Stimulated activated CD8-positive, alpha-beta memory T cell treated with anti-CD3 and anti-CD28 coated beads, Interleukin-7, amount 100 ng/mL, for 48 hours (primary cell): Measurements from ENCODE around the gene GINS1.

Source experiments
- DNase-seq, 2 donors: peaks; one replicate each; pipeline ENCODE4 v3.0.0-alpha.2; 2020; ENCODE audit warnings: low read depth in 1 of 2; ENCODE audit errors: extremely low read depth in 1 of 2

The GINS1 gene

DNA sequence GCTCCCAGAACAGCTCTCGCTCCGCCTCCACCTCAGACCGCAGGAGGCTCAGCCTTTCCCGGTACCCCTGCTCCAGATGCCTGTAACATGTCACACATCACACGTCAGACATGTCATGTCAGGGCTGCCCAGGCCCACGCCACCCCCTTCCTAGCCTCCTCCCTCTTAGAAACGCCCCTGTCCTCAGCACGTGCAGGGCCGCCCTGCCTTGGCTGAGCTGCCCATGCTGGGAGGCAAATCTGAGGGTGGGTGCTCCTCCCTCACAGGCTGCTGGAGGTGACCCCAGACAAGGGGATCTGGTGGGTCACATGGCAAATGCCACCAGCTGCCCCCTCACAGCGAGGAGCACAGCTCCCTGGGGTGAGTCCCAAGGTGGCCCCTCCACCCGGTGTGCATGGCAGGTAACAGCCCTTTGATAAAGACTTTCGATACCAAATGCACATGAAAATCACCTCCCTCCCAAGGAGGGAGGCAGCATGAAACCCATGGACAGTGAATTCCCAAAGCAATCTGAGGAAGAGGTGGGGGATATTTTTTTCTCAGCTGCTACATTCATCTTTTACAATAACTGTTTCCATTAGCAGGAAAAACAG lies 84.1 kb downstream of the GINS1 start:
- DNase-seq = no peak

DNA sequence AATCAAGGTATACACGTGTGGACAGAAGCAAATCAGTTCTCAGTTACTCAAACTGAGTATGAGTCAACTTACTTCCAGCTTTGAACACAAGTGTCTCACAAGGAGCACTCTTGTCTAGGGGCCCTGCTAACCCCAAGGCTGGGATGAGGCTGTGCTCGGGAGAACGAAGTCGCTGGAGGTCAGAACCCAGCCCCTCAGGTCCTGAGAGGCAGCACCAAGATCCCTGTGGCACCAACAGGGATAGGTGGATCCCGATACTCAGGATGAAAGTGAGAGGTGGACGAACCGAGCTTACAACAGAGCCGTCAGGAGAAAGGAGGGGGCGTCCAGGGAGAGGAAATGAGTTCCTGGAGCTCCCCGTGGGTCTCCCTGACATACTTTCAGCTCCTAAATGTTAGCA lies 85.7 kb downstream of the GINS1 start:
- no peak for DNase-seq

DNA sequence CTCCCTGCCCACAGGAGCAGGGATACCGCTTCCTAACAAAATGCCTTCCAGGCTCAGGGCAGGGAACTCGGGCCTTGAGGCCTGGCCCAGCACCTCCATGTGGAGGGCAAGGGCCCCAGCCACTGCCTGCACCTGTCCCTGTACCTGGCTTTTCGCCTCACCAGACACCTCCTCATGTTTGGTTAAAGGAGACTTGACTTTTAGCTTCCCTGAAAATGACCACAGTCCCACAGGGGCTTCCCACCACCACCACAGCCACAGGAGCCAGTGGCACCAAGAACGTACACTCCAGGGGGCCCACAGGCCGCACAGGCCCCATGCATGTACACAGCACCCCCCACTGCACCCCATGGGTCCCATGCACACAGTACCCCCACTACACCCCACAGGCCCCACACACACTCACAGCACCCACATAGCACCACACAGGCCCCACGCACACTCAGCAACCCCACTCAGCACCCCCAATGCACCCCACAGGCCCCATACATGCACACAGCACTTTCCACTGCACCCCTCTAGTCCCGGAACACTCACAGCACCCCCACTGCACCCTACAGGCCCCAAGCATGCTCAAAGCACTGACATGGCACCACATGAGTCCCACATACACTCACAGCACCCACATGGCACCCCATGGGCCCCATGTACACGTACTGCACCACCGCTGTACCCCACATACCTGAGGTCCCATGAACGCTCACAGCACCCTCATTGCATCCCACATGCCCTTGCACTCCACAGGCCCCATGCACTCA lies 86.5 kb downstream of the GINS1 start:
- DNase-seq = no peak

DNA sequence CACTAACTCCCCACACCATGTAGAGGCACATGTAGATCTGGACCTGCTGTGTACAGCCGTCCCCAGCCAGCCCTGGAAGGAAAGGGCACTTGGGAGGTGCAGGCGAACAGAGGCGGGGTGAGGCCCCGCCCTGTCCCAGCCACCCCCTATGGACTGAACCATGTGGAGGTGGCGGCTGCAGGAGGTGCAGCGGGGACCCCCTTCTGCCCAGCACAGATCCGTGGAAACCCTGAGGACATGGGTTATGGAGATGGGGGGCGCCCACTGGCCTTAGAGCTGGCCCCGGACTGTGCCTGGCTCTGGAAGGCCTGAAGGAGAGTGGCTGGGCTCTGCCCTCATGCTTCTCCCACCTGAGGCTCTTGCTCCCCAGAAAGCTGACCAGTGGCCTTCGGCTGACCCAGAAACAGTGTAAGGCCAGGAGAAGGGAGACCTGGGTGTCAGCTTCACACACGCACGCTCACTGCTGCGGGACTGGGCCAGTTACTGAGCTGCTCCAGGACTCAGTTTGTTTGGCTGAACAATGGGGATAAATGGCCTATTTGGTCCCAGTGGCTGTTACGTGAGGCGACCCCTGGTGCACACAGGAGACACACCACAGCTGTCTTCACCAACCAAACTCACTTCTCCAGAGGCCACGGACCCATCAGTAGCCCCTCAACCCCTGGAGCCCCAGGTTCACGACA lies 87.2 kb downstream of the GINS1 start:
- no peak for DNase-seq

DNA sequence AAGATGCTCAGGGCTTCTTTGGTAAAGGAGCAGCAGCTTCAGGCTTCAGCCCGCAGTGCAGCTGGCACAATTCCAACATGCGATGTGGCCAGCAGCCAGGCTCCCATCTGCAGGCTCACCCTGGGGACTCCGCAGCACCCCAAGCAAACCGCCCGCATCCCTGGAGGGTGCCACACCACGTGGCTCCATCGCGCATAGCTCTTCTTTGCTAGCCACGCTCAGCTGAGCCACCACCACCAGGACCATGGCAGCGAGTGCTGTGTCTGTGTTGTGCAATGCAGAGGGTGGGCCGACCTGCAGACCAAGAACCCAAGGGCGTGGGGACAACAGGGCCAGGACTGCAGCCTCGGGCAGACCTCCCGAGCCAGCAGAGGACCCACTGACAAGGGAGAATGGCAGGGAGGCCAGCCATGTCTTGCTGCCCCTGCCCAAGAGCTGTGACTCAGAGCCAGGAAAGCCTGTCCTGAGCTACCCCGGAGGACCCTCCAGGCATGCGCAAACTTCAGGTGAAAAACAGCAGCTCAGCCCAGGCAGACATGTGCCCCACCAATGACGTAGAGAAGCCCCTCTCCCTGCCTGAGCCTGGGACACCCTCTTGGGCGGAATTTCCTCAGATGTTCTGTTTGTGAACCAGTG lies 87.8 kb downstream of the GINS1 start:
- DNase-seq = no peak

DNA sequence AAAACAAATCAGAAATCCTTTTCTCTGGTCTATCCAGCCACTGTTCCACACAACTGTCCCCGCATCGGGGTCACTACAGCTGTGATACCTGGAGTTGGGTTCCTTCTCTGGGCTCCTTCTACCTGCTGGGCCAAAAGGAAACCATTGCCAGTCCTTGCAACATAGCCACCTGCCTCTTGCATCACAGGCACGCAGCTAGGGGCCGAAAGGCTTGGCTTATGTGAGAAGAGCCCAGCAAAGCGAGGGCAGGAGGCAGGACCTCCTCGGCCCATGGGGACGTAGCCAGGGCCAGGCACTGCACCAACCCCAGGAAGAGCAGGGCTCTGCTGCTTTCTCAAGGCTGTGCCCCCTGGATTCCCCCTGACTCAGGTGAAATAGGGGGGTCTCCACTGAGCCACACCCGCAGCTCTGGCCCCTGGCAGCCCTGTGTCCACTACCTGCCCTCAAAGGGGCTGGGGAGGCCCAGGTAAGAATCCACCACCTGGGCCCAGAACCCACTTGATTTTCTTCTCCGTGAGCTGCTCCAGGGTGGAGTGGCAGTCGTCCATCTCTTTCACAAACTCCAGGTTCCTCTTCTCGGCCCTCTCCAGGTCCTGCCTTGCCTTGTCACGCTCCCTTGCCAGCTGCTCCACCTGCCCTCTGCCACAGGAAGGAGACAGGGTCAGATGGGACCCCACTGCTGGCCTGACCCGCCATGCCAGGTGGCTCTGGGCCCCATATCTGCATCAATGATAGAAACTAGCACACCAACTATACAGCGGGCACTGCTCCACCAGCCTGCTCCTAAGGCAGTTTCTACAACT lies 88.9 kb downstream of the GINS1 start:
- DNase-seq = no peak

DNA sequence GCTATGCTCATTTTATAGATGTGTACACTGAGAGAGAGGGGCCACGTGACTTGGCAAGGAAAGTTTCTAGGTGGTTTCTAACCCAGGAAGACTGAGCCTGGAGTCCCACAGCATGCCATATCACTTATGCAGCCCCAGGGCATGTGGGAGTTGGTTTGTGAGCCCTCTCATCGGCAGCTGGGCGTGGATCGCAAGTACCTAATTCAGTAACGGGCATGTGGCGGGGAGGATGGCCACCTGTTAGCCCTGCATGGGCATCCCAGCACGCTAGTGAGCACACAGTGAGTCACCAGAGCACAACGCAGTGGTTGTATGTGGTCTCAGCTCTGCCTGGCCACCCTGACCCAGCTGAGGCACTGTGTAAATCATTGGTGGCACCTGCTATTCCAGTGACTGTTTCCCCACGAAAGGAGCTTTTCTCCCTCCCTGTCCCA lies 89.5 kb downstream of the GINS1 start:
- no peak for DNase-seq

DNA sequence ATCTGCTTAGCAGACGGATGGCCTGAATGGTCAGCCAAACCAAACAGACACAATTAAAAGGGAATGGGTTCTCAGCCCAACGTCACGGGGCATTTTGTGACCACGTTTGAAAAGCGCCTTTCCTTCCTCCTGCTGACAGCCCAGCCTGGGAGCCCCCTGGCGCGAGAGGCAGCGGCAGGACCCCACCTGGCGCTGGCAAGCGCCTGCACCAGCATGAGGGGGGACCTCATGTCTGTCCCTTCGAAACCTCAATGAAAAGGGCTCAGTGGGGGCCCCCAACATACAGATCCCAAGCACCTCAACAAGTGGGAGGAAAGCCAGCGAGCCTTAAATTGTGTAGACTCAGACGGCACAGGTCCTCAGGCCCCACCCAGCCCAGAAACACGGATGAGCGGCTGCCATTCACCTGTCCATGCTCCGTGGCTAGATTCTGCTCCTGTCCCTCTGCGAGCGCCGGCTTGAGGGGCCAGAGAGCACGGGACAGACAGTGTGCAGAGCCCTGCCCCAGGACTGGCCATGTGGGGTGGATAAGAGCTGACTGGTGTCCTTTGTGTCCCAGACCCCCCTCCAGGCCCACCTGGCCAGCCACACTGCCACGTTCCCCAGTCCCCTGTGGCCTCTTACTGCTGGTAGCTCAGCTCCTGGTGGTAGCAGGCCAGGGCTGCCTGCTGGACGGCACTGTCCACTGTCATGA lies 90.3 kb downstream of the GINS1 start:
- DNase-seq = no peak
